GM19455 (cell line): Measurements from ENCODE around the gene AFG1L.
"Not testable (repeated sequence)": the region's sequence is repeated elsewhere in the genome, so short reads cannot be mapped to it uniquely, and the experiment has no call there.

Experiments
- ATAC-seq: cut with Tn5 transposase; IDR thresholded peaks from one replicate; pipeline ENCODE4 v1.9.1; 2021; ENCODE audit not compliant: unreplicated experiment

AFG1L gene

DNA sequence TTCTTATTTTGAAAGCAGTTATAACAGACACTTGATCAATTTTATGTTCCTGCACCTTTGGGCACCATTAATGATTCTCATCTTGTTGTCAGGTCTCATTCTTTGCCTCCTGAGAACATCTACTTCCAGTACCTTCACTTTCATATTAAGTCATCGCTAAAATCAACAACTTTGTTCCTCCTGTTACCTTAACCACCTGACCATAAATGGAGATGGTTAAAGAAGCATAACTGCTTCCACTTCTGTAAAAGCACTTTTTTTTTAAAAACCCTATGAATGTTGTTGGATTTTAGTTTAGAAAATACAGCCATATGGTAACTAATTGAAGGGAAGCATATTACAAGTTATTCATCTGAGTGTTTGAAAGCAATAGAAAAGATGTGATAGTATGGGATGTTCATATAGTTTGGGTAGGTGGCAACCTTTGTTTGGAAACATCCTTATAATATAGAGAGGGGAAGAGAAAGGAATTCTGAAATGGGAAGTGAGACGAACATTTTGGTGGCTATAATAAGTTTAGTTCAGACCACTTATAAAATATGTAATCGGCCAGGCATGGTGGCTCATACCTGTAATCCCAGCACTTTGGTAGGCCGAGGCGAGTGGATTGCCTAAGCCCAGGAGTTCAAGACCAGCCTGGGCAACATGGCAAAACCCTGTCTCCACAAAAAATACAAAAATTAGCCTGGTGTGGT, 53.9 kb downstream of the AFG1L start:
- ATAC-seq: peak; percentile 95

- ATAC-seq: no peak
Measured at GRCh38 chr6:108350528-108350927, 55.7 kb downstream of the AFG1L start.

GRCh38 chr6:108353853-108354252, 59.0 kb downstream of the AFG1L start:
- no peak for ATAC-seq

DNA sequence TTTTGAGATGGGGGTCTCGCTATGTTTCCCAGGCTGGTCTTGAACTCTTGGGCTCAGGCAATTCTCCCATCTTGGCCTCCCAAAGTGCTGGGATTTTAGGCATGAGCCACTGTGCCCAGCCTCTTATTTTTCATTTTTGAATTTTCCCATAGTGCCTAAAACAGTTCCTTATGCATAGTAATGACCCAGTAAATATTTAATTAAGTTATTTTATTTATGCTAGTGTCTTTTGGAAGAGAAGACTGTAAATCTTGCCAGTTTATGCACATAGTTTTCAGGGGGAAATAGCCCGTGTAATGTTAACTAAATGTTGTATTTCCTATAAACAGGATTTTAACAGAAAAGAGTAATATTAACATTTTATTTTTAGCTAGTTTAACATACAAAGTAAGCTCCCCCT, 60.3 kb downstream of the AFG1L start:
- ATAC-seq: no peak

- ATAC-seq: no peak
Measured at GRCh38 chr6:108355890-108356289, 61.0 kb downstream of the AFG1L start.

GRCh38 chr6:108359901-108360882, 65.3 kb downstream of the AFG1L start:
- no peak for ATAC-seq

GRCh38 chr6:108360919-108361311, 66.1 kb downstream of the AFG1L start:
- no peak for ATAC-seq

DNA sequence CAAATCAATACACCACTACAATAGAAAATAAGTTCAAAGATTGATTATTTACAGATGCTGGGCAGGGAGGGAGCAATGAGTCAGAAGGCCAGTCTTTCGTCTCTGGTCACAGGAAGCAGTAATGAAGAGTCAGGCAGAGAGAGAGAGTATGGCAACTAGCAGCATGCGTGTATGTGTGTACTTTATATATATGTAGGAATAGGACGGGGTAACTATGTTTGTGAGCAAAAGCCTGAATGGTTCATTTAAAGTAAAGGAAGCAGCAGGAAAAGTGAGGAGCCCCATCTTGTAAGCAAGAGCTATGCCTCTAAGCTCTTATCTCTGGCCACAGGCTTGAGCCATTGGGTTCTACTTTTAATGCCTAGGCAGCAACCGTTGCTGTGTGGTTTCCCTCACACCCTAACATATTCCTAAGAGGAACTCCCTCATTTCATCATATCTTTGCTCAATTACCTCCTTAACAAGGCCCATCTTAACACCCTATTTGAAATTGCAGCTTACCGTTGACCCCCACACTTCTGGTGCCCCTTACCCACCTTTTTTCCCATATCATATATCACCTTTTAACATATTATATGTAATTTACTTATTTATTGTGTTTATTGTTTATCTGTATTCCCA, 66.6 kb downstream of the AFG1L start:
- no peak for ATAC-seq

- ATAC-seq: no peak
Measured at GRCh38 chr6:108362455-108362854, 67.6 kb downstream of the AFG1L start.

DNA sequence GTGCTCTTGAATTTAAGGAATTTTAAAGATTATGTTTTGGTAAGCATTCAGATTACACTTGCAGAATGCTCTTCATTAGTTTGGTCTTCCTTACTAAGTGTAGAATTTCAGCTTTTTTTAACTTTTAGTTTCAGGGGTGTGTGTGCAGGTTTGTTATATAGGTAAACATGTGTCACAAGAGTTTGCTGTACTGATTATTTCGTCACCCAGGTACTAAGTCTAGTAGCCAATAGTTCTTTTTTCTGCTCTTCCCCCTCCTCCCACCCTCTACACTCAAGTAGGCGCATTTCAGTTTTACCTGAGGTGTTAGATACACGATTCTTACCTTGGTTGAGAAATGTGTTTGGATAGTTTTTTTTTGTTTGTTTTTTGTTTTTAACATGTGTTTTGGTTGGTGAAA, 68.3 kb downstream of the AFG1L start:
- no peak for ATAC-seq

DNA sequence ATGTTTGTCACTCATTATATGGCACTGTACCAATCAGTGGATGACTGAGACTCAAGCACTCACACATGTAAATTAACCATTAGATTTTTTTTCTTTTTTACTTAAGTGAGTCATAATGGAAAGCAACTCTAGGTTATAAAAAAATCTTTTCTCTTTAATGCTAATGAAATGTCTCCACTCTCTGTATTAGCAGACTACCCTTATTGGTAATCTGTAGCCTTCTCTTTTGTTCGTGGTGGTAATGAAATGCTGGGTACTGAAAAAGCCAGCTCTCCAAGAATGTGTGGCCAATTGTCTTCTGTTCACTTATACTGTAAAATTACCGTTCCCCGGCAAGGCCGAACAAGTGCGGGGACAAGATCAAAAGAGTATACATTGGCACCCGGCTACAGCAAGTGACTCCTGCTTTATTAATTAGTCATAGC, 69.0 kb downstream of the AFG1L start:
- ATAC-seq: no peak

DNA sequence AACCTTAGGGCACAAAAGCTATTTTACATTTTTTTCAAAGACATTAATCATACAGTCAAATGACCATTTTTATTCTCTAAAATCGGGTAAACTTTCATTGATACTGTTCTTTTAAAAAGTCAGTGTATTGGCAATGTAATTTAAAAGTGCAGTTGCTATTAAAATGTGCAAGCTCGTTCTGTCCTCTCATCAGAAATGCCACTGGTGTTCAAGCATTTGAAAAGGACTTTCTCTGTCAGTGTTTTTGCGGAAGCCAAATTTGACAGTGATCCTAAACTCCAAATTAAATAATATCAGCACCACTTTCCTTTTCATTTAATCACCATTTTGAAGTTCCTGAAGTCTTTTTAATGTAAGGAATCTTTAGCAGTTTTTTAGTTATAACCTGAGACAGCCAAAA, 69.6 kb downstream of the AFG1L start:
- no peak for ATAC-seq

DNA sequence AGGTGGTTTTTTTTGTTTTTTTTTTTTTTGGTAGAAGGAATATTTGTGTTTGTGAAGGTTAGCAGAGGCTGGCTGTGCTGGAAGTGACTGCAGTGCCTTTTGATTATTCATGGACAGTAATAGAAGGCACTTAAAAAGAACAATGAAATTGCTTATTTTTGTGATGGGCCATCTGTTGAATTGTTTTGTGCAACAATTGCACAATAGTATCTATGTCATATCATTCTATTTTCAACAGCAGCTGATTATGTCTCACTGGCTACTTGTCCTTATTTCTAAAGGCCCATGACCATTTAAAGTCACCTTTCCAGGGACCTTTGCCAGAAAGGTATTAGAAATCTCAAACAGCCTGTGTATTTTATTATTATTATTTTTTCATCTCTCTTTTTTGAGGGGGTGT, 70.6 kb downstream of the AFG1L start:
- ATAC-seq: no peak

GRCh38 chr6:108366236-108366635, 71.4 kb downstream of the AFG1L start:
- ATAC-seq: no peak

GRCh38 chr6:108368431-108369030, 73.7 kb downstream of the AFG1L start:
- ATAC-seq: no peak

DNA sequence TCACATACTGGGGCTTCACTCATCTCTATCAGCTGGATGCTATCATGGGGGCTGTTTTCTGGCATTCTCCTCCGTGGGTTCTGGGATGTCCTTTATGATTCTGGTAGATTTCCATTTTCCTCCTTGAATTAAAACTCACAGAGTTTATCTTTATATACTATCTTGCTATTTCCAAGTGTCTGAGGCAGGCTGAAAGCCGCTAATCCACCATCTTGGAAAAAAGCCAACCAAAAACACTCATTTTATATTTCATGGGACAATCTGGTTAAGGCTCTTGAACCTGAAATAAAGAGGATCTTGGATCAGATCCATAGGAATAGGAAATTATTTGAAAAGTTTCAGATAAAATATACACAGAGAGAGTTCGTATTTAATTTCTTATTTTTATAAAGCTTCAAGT, 86.0 kb downstream of the AFG1L start:
- no peak for ATAC-seq

DNA sequence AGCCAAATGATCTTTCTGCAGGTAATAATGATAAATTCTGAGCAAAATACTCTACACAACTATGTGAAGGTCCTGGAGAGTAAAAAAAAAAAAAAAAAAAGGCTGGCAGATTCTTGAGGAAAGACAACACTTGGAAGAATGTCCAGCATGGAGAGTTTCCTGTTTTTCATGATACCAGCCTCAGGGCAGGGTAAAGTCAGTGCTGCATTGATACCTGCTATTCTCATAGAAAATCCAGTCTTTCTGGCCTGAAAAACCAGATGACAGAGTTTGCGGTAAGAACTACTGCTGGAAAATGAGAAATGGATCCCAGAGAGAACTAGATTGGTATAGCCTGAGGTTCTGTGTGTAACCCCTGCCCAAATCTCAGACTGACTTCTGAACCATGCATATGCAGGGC, 89.1 kb downstream of the AFG1L start:
- no peak for ATAC-seq

DNA sequence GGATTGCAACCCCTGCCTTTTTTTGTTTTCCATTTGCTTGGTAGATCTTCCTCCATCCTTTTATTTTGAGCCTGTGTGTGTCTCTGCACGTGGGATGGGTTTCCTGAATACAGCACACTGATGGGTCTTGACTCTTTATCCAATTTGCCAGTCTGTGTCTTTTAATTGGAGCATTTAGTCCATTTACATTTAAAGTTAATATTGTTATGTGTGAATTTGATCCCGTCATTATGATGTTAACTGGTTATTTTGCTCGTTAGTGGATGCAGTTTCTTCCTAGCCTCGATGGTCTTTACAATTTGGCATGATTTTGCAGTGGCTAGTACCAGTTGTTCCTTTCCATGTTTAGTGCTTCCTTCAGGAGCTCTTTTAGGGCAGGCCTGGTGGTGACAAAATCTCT, 94.3 kb downstream of the AFG1L start:
- not testable (repeated sequence) for ATAC-seq

- ATAC-seq: no peak
Measured at GRCh38 chr6:108395297-108395696, 100.4 kb downstream of the AFG1L start.

DNA sequence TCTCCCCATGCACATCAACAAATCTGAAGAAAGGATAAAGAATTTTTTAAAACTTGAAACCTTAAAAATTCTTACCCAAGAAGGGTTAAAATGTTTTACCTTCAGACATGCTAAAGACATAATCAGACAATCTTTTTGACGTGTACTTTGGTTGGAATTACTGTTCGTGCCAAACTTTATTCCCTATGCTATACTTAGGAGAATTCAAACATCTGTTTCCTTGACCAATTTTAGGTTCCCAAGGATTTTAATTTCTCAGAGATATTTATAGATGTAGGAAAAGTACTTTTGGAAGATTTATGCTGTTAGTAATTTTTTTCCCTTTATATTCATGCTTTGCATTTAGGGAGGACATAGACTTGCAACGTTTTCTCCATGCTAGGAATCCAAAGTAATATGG, 108.4 kb downstream of the AFG1L start:
- no peak for ATAC-seq

GRCh38 chr6:108406943-108407342, 112.1 kb downstream of the AFG1L start:
- ATAC-seq: no peak
